Mammary epithelial cell (primary cell): ENCODE results near the gene ZNF580.
A peak's percentile ranks its signal among the peaks of the same experiment; 100 is the strongest.

Experiments
- CTCF ChIP-seq, 2 donors: IDR thresholded peaks in 1 of 2; conservative IDR thresholded peaks in 1 of 2; 2 replicates each; pipeline ENCODE4 v1.5.1; 2011 to 2012; ENCODE audit warnings: inconsistent platforms in 2 of 2, low read length in 2 of 2, mild to moderate bottlenecking in 2 of 2, control low read depth in 1 of 2, low read depth in 1 of 2; ENCODE audit not compliant: insufficient read depth in 1 of 2; ENCODE audit errors: extremely low read depth in 1 of 2
- EZH2 ChIP-seq: IDR thresholded peaks from 2 replicates; pipeline ENCODE4 v1.6.1; 2012; ENCODE audit warnings: low read length, inconsistent platforms, borderline replicate concordance

- peak in 1 of 2 donors; percentile 33 for TF ChIP-seq CTCF (conservative IDR thresholded peaks at IDR 0.05 in 1 of 2, IDR thresholded peaks at IDR 0.05 in 1 of 2; ENCODE audit: extremely low read depth in 1 of 2, insufficient read depth in 1 of 2, low read depth in 1 of 2, low read length in 2 of 2)
- TF ChIP-seq EZH2 = no peak
Observed at GRCh38 chr19:55676383-55676782, 35.6 kb downstream of the ZNF580 start.
